GM18511 (cell line): ENCODE results near the gene IL25.
"Not testable (repeated sequence)": the region's sequence is repeated elsewhere in the genome, so short reads cannot be mapped to it uniquely, and the experiment has no call there.

Experiments
- ATAC-seq: cut with Tn5 transposase; IDR thresholded peaks from one replicate; pipeline ENCODE4 v1.9.1; 2021; ENCODE audit warnings: mild to moderate bottlenecking, moderate library complexity; ENCODE audit not compliant: unreplicated experiment

Gene IL25

GRCh38 chr14:23407516-23408306 lies 35.1 kb downstream of the IL25 start, which contains the start of gene MYH6:
MYH6 (minus strand) TSS chr14:23408273; CDS start chr14:23407223, 1,050 bp downstream.
- ATAC-seq, result no peak

- ATAC-seq, result no peak
These were observed 35.7 kb downstream of the IL25 start for GRCh38 chr14:23408307-23408630.

DNA sequence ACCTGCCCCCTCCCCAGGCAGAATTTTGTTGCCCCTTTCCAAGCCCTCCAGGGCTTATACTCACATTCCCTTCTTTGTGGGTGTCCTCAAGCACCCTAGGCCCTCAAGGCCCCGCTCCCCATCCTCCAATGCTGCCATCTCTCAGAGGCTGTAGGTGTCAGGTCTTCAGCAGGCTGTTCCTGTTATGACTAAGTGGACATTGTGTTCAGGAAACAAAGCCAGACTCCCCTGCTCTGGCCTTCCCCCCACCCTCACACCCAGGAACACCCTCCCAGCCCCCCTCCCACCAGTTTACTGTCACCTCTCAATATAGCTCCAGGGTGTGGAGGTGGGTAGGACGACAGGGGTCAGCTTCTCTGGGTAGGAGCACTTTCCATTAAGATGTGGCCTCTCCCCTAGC lies 36.9 kb downstream of the IL25 start:
- no peak for ATAC-seq

GRCh38 chr14:23409966-23410635 lies 37.5 kb downstream of the IL25 start:
- no peak for ATAC-seq

DNA sequence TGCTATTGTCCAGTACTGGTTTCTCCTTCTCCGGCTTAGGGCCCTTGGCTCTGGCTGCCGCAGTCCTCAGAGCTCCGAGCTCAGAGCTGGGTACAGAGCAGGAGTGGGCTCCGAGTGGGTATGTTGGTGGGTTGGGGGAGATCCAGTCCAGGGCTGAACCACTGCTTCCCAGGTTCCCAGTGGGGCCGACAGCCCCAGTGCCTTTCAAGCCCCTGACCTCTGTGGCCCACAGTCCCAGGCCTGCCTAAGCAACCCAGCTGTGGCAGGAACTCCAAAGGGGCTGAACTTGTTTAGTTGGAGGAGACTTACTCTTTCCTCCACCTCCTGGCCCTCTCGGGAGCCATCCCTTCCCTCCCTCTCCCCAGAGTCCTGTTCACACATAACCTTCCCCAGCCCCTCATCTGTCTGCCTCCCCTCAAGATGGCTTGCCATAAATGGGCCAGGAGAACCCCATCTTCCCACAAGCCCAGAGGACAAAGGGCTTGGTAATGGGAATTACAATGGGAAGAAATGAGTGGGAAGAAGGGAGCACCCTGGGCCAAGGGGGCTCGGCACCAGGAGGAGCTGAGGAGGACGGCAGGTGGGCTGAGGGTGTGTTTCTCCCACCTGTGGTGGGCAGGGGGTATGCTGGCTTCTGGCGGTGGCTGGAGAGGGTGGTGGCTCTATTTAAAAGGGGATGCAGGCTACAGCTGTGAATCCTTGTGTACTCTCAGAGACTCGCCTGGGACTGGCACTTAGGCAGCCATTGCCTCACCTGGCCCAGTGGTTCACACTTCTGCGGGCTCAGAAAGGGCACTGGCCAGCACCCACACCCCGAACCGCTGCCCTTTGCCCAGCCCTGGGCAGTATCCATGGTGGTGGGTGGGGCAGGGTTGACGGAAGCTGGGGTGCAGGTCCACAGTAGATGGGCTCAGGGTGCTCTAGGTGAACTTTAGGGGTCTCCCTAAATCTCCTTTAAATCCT lies 39.2 kb downstream of the IL25 start:
- no peak for ATAC-seq

GRCh38 chr14:23413681-23414080 lies 41.1 kb downstream of the IL25 start:
- ATAC-seq, result no peak

DNA sequence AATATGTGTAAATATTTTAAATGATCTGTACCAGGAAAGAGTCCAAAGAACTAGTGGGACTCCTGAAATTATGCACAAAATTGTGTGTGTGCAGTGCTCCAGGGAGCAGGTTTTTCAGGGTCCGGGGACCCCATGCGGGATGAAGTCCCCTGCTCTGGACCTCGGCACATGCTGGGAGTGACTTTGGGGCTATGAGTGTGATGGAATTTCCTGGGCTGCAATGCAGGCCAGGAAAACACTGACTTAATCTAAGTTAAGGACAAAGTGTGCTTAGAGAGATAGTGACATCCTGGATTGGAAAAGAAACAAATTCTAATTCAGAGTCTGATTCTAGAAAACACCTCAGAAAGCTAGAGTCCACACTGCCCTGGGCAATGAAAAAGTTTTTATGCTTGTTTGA lies 41.6 kb downstream of the IL25 start:
- ATAC-seq, result no peak

DNA sequence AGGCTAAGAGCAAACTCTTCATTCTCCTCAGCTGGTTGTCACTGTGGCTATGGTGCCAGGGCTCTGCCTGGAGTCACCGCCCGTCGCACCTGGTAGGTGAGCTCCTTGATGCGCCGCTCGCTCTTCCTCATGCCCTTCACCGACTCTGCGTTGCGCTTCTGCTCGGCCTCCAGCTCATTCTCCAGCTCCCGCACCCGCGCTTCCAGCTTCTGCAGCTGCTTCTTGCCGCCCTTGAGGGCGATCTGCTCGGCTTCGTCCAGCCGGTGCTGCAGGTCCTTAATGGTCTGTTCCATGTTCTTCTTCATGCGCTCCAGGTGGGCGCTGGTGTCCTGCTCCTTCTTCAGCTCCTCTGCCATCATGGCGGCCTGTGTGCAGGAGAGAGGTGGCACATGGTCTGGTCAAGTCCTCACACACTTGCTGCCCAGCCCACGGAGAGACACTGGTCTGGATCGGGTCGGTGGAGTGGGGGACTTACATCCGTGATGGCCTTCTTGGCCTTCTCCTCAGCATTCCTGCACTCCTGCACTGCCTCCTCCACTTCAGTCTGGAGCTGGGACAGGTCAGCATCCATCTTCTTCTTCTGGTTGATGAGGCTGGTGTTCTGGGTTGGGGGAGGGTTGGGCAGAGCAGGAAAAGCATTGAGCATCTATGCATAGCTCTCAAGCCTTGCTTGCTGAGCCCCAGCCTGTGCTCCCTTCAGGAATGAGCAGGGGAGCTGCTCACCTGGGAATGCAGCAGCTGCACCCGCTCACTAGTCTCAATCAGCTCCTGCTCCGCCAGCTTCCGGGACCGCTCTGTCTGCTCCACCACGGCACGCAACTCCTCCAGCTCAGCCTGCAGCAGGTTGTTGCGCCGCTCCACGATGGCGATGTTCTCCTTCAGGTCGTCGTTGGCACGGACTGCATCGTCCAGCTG lies 42.6 kb downstream of the IL25 start:
- ATAC-seq, result no peak

GRCh38 chr14:23415821-23416778 lies 43.5 kb downstream of the IL25 start:
- no peak for ATAC-seq

- ATAC-seq, result no peak
These were observed 44.2 kb downstream of the IL25 start for GRCh38 chr14:23416801-23417200.

DNA sequence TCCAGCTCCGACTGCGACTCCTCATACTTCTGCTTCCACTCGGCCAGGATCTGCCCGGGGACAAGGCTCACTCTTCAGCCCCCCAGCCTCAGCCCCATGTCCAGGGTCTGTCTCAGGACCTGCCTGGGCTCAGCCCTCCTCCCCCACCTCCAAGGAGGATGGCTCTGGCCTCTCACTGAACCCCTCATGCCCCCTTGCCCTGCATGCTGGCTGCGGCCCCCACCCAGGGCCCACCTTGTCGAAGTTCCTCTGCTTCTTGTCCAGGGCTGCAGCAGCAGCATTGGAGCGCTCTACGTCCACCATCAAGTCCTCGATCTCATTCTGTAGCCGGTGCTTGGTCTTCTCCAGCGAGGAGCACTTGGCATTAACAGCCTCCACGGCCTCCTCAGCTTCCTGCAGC lies 44.7 kb downstream of the IL25 start:
- ATAC-seq, result not testable (repeated sequence)

DNA sequence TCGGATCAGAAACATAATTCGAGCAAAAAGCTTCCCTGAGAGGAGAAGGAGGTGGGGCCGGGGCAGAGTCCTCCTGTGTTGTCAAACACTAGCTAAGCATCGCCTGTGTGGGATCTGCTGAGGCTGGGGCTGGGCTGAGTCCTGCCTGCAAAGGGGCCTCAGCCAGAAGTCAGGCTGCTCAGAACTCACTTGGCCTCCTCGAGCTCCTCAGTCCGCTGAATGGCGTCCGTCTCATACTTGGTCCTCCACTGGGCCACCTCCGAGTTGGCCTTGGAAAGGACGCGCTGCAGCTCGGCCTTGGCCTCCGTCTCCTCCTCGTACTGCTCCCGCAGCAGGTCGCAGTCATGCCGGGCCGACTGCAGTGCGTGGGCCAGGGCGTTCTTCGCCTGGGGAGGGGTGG lies 45.4 kb downstream of the IL25 start:
- ATAC-seq, result no peak

DNA sequence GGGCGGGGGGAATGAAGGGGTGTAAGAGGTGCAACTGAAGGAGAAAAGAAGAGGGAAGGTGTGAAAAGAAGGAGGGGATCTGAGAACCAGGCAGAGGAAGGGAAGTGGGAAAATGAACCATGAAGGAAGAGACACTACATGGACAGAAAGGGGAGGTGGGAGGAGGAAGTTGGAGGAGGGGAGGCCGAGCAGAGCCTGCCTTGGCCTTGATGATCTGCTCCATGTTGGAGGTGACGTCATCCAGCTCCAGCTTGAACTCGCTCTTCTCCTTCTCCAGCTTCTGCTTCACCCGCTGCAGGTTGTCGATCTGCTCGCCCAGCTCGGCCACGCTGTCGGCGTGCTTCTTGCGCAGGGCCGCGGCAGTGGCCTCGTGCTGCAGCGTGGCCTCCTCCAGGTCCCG lies 47.0 kb downstream of the IL25 start:
- not testable (repeated sequence) for ATAC-seq

- ATAC-seq, result no peak
These were observed 49.0 kb downstream of the IL25 start for GRCh38 chr14:23421594-23421993.

DNA sequence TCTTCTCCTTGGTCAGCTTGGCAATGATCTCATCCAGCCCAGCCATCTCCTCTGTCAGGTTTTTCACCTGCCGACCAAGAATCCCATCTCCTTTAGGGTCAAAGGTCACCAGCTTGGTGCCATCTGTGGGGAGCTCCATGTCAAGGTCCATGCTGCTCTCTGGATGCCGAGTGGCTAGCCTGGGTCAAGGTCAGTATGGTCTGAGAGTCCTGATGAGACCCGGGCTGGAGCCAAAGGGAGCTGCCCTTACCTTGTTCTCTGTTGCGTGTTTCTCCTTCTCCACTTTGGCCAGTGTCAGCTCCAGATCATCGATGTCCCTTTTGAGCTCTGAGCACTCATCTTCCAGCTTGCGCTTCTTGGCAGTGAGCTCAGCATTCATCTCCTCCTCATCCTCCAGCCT lies 51.0 kb downstream of the IL25 start:
- ATAC-seq, result no peak

- ATAC-seq, result no peak
These were observed 52.6 kb downstream of the IL25 start for GRCh38 chr14:23425169-23425568.

GRCh38 chr14:23425798-23426197 lies 53.2 kb downstream of the IL25 start:
- ATAC-seq, result not testable (repeated sequence)
